RCC 7860 (cell line): Measurements from ENCODE around the gene HBA2.
"Not testable (repeated sequence)": the region's sequence is repeated elsewhere in the genome, so short reads cannot be mapped to it uniquely, and the experiment has no call there.

ENCODE experiments used
- DNase-seq: peaks from one replicate; pipeline ENCODE4 v3.0.0-alpha.2; 2015; ENCODE audit warnings: low spot score
- FAIRE-seq: peaks from 2 replicates; lab custom pipeline; 2012; peaks lifted over from hg19 to GRCh38; lab: Jason Lieb, UNC

HBA2 gene

DNA sequence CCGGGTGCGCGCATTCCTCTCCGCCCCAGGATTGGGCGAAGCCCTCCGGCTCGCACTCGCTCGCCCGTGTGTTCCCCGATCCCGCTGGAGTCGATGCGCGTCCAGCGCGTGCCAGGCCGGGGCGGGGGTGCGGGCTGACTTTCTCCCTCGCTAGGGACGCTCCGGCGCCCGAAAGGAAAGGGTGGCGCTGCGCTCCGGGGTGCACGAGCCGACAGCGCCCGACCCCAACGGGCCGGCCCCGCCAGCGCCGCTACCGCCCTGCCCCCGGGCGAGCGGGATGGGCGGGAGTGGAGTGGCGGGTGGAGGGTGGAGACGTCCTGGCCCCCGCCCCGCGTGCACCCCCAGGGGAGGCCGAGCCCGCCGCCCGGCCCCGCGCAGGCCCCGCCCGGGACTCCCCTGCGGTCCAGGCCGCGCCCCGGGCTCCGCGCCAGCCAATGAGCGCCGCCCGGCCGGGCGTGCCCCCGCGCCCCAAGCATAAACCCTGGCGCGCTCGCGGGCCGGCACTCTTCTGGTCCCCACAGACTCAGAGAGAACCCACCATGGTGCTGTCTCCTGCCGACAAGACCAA, at the start of gene HBA2:
HBA2 (plus strand) TSS at position 503 of the 568 bp plus-strand sequence; CDS start at position 540, 37 bp downstream.
- not testable (repeated sequence) for DNase-seq, FAIRE-seq

DNA sequence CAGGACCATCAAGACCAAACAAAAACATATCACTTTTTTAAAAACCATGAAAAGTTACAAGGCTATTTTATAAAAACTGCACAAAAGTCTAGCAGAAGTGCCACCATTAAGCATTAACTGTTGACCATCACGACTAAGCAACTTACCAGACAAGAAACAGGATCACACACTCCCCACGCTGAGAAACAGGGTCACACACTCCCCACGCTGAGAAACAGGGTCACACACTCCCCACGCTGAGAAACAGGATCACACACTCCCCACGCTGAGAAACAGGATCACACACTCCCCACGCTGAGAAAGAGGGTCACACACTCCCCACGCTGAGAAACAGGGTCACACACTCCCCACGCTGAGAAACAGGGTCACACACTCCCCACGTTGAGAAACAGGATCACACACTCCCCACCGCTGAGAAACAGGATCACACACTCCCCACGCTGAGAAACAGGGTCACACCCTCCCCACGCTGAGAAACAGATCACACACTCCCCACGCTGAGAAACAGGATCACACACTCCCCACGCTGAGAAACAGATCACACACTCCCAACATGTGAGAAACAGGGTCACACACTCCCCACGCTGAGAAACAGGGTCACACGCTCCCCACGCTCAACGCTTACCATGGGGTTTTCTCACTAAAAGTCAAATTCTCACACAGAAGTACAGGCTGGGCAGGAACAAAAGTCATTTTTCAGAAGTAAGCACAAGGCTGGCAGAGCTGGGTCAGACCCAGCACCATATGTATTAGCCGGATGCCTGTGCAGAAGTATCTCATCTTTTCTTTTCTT, 48.9 kb upstream of the HBA2 start:
- not testable (repeated sequence) for FAIRE-seq, DNase-seq

DNA sequence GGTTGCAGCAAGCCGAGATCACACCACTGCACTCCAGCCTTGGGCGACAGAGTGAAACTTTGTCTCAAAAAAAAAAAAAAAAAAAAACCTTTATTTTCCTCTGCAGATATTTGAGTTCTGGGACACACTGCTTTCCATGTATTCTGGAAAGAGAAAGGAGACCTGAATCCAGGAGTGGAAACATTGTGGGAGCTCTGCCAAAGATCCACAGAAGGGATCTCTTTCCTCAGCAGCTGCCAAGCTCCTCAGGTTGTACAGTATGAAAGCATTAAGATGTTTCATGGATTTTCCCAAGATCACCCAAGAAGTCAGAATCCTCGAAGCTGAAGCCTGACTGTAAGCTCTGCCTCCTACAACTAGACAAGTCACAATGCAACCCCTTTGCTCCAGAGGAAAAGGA, 47.7 kb upstream of the HBA2 start:
- no peak for FAIRE-seq

DNA sequence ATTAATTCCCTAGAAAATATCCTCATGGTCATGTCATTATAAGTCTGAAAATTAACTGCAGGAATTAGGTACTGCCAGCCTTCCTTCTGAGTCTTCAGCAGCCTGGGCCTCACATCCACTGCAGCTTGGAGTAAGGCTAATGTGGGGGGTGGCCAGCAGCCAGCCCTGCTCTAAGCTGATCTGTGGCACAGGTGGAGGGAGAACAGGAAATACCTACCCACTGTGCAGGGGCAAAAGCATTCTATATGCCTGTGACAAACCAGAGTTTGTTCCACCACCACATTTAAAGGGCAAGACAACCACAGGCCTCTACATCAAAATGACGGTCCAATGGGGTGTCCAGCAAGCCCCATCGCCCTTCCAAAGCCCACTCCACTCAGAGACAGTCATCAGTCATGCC, 43.6 kb upstream of the HBA2 start:
- DNase-seq (no peak), FAIRE-seq (no peak)

More for the DNA sequence above, 47.7 kb upstream of the HBA2 start:
- DNase-seq = no peak

DNA sequence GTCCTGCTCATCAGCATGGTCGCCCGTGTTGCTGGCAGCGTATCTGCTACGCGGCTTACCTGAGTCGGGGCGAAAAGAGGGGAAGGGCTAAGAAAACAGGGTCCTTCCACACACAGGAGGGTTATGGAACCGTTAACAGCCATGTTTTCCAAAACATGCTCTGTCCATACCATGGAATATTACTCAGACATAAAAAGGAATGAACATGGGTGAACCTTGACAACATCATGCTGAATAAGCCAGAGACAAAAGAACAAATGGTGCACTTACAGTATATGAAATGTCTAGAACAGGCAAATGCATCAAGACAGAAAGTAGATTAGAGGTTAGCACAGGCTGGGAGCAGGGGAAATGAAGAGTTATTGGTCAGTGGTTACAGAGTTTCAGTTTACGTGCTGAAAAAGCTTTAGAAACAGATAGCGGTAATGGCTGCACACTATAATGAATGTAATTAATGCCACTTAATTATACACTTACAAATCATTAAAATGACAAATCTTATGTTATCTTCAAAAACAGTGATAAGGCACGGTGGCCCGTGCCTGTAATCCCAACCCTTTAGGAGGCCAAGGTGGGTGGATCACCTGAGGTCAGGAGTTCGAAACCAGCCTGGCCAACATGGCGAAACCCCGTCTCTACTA, 42.0 kb upstream of the HBA2 start:
- FAIRE-seq (no peak), DNase-seq (no peak)

DNA sequence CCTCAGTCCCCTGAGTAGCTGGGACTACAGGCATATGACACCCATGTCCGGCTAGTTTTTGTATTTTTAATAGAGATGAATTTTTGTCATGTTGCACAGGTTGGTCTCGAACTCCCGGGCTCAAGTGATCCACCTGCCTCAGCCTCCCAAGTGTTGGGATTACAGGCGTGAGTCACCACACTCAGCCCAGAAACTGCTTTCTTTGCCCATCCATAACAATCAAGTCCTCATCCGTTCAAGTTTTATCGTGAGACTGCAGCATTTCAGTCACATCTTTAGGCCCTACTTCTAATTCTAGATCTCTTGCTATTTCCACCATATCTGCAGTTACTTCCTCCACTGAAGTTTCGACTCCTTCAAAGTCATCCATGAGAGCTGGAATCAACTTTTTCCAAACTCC, 40.6 kb upstream of the HBA2 start:
- no peak for DNase-seq
- FAIRE-seq = no peak

DNA sequence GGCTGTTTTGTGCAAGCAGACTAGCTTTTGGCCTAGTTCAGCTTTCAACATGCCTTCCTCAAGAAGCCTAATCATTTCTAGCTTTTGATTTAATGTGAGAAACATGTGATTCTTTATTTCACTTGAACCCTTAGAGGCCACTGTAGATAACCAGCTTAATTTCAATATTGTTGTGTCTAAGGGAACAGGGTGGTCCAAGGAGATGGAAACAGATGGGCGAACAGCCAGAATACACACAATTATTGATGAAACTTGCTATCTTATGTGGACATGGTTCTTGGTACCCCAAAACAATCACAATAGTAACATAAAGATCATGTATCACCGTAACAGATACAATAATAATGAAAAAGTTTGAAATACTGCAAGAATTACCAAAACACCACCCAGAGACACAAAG, 39.0 kb upstream of the HBA2 start:
- no peak for FAIRE-seq

DNA sequence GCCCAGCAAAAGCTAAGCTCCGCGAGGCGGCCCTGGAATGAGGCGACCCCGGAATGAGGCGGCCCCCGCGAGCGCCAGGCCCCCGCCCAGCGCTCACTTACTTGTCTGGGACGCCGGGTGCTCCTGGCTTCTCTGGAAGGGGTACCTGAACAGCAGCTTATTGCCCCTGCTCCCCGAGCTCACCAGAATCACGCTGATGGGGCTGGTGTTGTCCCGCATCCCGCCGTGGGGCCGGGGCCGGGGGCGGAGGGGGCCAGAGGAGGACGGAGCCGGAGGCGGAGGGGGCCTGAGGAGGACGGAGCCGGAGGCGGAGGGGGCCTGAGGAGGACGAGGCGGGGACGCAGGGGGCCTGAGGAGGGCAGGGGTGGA, 34.6 kb upstream of the HBA2 start:
- no peak for FAIRE-seq
- no peak for DNase-seq

More for the DNA sequence above, 39.0 kb upstream of the HBA2 start:
- no peak for DNase-seq

DNA sequence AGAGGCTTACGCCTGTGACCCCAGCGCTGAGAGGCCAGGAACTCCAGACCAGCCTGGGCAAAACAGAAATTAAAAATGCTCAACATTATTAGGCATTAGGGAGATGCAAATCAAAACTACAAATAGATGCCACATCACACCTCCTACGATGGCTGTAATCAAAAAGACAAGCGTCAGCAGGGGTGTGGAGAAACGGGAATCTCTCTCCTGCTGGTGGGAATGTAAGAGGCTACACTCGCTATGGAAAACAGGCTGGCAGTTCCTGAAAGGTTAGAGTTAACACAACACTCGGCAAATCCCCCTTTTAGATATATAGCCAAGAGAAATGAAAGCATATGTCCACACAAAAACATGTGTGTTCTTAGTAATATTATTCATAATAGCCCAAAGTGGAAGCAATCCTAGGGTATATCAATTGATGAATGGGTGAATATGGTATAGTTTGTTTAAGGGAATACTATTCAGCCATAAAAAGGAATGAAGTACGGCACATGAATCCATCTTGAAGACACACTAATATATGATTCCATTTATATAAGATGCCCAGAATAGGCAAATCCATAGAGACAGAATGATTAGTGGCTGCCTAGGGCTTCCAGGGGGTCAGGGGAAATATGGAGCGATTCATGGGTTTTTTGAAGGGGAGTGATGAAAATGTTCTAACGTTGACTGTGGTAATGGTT, 32.4 kb upstream of the HBA2 start:
- FAIRE-seq (no peak), DNase-seq (no peak)

DNA sequence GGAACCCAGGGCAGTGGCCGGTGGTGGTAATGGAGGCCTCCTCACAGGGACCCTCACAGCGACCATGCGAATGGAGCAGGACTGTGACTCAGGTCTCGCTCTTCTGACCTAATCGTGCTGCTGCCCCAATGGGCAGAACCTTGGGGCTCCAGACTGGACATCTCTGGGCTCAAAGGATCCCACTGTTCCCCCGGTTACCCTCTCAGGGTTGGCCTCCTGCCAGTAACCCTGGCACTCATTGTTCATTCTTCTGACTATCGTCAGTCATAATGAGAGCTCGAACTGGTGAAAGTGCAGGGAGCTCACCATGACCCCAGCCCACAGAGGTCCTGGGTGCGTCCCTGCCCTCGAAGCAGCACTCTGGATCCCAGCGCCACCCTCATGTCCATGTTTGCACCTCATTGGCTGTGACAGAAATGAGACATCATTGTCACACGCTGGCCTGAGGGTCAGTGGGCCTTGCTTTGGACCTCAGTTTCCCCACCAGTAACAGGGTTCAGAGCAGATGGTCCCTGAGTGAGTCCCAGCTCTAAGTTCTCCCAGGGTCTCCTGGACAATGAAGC, 30.2 kb upstream of the HBA2 start:
- FAIRE-seq = no peak
- DNase-seq = no peak

DNA sequence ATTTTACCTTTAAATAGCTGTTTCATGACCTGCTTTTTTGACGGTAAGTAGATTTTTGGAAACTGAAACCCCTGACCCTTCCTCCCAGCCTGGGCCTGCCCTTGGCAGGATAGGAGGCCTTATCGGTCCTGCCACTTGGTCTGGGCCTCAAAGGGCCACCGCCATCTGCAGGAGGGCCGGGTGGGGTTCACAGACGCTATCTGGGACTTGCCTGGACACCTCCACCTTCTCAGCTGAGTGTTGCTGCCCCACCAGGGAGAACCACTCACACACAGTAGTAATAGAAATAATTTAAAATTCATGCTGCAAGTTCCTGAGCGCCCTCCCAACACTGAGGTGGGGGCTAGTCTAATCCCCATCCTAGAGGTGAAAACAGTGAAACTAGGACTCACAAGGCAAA, 29.6 kb upstream of the HBA2 start:
- DNase-seq = no peak
- FAIRE-seq = no peak

DNA sequence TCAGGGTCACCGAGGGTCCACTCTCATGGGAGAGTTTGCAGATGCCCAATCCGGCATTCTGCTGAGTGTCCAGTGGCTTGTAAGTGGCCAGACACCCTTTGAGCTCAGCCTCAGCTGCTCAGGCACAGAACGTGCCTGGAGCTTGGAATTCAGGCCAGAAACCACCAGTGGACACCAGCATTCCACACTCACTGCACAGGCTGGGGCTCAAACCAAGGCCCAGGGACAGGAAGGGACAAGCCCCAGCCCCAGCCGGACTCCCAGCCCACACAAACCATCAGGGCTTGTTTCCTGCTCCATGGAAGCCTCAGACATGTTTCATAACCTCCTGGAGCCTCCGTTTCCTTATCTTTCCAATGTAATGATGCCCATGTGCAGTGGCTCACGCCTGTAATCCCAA, 29.2 kb upstream of the HBA2 start:
- FAIRE-seq = no peak
- no peak for DNase-seq

DNA sequence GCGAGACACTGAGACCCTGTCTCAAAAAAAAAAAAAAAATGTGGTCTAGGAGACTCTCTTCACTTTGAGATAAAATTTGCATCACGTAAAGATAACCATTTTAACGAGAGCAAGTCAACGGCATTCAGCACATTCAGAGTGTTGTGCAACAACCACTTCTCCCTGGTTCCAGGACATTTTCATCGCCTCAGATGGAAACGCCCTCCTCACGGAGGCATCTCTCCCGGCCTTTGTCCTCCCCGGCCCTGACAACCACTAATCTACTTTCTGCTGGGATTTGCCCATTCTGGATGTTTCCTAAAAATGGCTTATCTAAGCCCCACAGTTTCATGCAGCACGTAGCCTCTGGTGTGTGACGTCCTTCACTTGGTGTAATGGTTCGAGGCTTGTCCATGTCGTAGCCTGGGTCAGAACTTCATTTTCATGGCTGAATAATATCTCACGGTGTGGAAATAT, 27.9 kb upstream of the HBA2 start:
- FAIRE-seq = no peak
- no peak for DNase-seq

DNA sequence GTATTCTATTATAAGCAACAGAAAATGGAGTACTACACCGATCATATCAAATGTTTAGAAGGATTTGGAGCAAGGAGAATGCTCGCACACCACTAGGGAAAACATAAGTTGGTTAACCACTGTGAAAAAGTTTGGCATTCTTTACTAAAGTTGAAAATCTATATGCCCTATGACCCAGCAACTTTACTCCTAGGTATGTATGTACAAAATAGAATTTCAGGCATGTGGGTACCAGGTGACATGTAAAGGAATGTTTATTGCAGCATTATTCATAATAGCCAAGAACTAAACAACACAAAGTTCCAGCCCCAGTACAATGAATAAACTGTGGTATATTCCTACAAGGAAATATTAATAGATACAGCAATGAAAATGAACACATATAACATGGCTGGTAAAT, 26.0 kb upstream of the HBA2 start:
- DNase-seq = no peak
- no peak for FAIRE-seq

DNA sequence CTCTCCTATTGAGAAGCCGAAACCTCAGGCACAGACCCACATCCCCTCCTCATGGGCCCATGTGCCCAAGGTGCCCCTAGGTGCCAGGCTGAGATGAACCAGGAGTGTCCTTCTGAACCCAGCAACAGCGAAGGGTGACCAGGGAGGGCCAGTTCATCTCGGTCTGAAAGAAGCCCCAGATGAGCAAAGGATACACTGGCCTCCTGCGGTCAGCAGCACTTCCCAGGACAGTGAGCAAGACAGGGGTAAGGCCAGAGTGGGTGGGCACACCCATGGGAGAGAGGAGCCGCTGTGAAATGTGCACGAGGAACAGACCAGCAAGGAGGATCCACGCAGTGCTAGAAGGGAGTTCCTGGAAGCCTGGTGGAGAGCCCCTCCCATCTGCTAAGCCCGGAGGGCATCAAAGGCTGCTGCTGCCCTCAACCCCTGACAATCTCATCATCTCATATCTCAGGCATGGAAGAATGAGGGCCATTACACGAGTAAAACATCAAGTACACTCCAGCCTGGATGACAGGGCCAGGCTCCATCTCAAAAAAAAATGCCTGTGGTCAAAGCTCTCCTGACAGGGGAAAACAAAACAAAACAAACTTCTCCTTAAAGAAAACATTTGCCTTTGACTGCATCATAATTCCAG, 23.5 kb upstream of the HBA2 start:
- DNase-seq (no peak), FAIRE-seq (no peak)

DNA sequence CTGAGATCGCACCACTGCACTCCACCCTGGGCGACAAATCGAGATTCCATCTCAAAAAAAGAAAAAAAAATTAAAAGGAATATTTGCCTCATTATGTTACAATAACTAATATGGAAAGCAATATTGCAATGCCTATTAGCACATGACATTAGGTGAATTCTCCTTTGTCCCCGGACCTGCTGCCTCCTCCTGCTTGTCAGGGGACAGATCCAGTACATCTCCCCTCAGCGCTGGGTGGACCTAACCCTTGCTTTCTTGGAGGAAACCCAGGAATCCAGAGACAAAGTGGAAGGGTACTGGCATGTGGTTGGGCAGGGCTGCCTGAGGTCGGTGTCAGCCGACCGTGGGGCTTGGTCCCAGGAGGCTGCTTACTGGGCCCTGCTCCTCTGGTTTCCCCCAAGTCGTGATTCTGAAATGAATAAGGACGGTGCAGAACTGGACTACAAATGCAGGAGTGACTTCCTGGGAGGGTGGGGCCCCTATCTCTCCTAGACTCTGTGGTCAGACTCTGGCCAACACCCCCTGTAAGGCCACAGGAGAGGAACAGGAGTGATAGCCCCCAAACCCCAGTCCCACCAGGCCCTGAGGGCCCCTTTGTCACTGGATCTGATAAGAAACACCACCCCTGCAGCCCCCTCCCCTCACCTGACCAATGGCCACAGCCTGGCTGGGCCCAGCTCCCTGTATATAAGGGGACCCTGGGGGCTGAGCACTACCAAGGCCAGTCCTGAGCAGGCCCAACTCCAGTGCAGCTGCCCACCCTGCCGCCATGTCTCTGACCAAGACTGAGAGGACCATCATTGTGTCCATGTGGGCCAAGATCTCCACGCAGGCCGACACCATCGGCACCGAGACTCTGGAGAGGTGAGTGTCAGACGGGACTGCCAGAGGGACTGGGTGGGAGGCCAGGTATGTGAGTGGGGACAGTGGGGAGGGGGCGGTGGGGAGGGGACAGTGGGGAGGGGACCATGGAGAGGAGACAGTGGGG, 20.2 kb upstream of the HBA2 start, which contains the start of gene HBZ:
HBZ (plus strand) TSS at position 504 of the 988 bp plus-strand sequence; CDS start at position 770, 266 bp downstream.
- FAIRE-seq = no peak
- DNase-seq = no peak

DNA sequence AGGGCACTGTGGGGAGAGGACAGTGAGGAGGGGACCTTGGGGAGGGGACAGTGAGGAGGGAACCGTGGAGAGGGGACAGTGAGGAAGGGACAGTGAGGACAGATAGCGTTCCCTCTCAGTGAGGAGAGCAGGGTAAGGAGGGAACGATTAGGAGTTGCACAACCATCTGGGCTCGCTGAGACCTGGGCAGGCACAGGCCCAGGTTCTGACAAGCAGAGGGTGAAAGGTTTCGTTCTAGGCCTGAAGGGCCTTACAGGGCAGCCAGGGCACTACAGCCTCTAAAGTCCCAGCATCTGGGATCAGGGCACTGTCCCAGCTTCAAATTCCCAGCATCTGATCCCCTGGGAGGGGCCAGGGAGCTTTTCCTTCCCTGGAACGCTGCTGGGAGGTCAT, 19.6 kb upstream of the HBA2 start:
- not testable (repeated sequence) for DNase-seq, FAIRE-seq

DNA sequence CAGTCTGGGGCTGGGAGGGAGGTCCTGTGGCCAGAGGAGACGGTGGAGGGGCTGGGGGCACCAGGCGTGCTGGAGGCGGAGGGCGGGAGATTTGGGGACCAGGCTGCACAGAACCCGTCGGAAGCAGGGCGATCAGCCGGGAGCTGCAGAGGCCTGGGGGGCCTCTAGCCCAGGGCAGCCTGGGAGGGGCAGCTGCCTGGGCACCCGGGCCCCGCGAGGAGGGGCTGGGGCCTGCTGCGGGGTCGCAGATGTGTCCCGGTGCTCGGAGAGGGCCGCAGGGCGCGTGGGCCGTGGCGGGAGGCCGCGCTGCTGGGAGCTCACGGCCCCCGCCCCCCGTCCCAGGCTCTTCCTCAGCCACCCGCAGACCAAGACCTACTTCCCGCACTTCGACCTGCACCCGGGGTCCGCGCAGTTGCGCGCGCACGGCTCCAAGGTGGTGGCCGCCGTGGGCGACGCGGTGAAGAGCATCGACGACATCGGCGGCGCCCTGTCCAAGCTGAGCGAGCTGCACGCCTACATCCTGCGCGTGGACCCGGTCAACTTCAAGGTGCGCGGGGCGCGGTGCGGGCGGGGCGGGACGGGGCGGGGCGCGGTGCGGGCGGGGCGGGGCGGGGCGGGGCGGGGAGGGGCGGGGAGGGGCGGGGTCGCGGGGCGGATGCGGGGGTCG, 19.0 kb upstream of the HBA2 start:
- not testable (repeated sequence) for DNase-seq, FAIRE-seq
